Activated effector memory CD4-positive, alpha-beta T cell treated with Interleukin-2 at 50 U/mL for 16 hours (primary cell): ENCODE measurements around the gene KSR2.
"Not testable (repeated sequence)": the region's sequence is repeated elsewhere in the genome, so short reads cannot be mapped to it uniquely, and the experiment has no call there.

Source experiments
- DNase-seq: peaks from one replicate; pipeline ENCODE4 v3.0.0-alpha.2; 2020

The KSR2 gene

GRCh38 chr12:117889098-117889497 lies 79.7 kb downstream of the KSR2 start:
- DNase-seq, result no peak

- DNase-seq, result no peak
These were observed 83.6 kb downstream of the KSR2 start for GRCh38 chr12:117885211-117885610.

GRCh38 chr12:117884161-117884560 lies 84.6 kb downstream of the KSR2 start:
- no peak for DNase-seq

- no peak for DNase-seq
These were observed 86.1 kb downstream of the KSR2 start for GRCh38 chr12:117882603-117883184.

- DNase-seq, result no peak
These were observed 86.6 kb downstream of the KSR2 start for GRCh38 chr12:117882181-117882580.

GRCh38 chr12:117881517-117881916 lies 87.3 kb downstream of the KSR2 start:
- no peak for DNase-seq

GRCh38 chr12:117878605-117879004 lies 90.2 kb downstream of the KSR2 start:
- no peak for DNase-seq

- DNase-seq, result no peak
These were observed 92.4 kb downstream of the KSR2 start for GRCh38 chr12:117876436-117876816.

GRCh38 chr12:117875744-117876435 lies 92.9 kb downstream of the KSR2 start:
- peak; percentile 9 for DNase-seq

GRCh38 chr12:117874842-117875434 lies 93.9 kb downstream of the KSR2 start:
- DNase-seq, result peak; percentile 45

GRCh38 chr12:117874198-117874597 lies 94.6 kb downstream of the KSR2 start:
- not testable (repeated sequence) for DNase-seq

GRCh38 chr12:117872546-117873169 lies 96.1 kb downstream of the KSR2 start:
- DNase-seq, result no peak

- no peak for DNase-seq
These were observed 99.2 kb downstream of the KSR2 start for GRCh38 chr12:117869551-117869950.

- no peak for DNase-seq
These were observed 101.4 kb downstream of the KSR2 start for GRCh38 chr12:117867348-117867747.

GRCh38 chr12:117865505-117865904 lies 103.3 kb downstream of the KSR2 start:
- DNase-seq, result no peak

GRCh38 chr12:117863002-117863709 lies 105.6 kb downstream of the KSR2 start:
- DNase-seq, result no peak

- no peak for DNase-seq
These were observed 107.1 kb downstream of the KSR2 start for GRCh38 chr12:117861691-117862090.

GRCh38 chr12:117860787-117861290 lies 108.0 kb downstream of the KSR2 start:
- DNase-seq, result not testable (repeated sequence)

- no peak for DNase-seq
These were observed 108.7 kb downstream of the KSR2 start for GRCh38 chr12:117860111-117860510.

GRCh38 chr12:117857632-117858612 lies 110.9 kb downstream of the KSR2 start:
- peak; percentile 8 for DNase-seq

GRCh38 chr12:117857139-117857538 lies 111.7 kb downstream of the KSR2 start:
- not testable (repeated sequence) for DNase-seq

- no peak for DNase-seq
These were observed 113.6 kb downstream of the KSR2 start for GRCh38 chr12:117855165-117855564.
